DOHH2 (cell line): ENCODE data around the gene MB21D2.

Source experiments
- H3F3A ChIP-seq: fragments of 200-600 bp; sonication (generic), shearing (Covaris generic); 2 replicates; pipeline ENCODE4 v1.6.0; 2016; ENCODE audit warnings: antibody characterized with exemption, mild to moderate bottlenecking; ENCODE audit not compliant: control insufficient read depth, insufficient read depth
- H3K27ac ChIP-seq: fragments of 200-600 bp; sonication (generic); 2 replicates; pipeline ENCODE4 v1.5.1; 2014; ENCODE audit warnings: low read depth, mild to moderate bottlenecking, low read length, moderate library complexity
- H3K27me3 ChIP-seq: fragments of 200-600 bp; sonication (generic); 2 replicates; pipeline ENCODE4 v1.6.1; 2014; ENCODE audit warnings: mild to moderate bottlenecking, low read length, mixed read lengths; ENCODE audit not compliant: control insufficient read depth
- H3K36me3 ChIP-seq: fragments of 200-600 bp; sonication (generic); 2 replicates; pipeline ENCODE4 v1.6.1; 2014; ENCODE audit warnings: mild to moderate bottlenecking, low read length, moderate library complexity, mixed read lengths; ENCODE audit not compliant: control insufficient read depth
- H3K4me1 ChIP-seq: fragments of 200-600 bp; sonication (generic); 2 replicates; pipeline ENCODE4 v1.6.1; 2014; ENCODE audit warnings: mild to moderate bottlenecking, low read length, mixed read lengths; ENCODE audit not compliant: control insufficient read depth
- H3K4me2 ChIP-seq: fragments of 200-600 bp; sonication (generic); 2 replicates; pipeline ENCODE4 v1.6.0; 2014; ENCODE audit warnings: mild to moderate bottlenecking, low read length, moderate library complexity
- H3K4me3 ChIP-seq: fragments of 200-600 bp; sonication (generic); 2 replicates; pipeline ENCODE4 v1.5.1; 2014; ENCODE audit warnings: mild to moderate bottlenecking, low read length, mixed read lengths
- H3K79me2 ChIP-seq: fragments of 200-600 bp; sonication (generic); 2 replicates; pipeline ENCODE4 v1.6.1; 2014; ENCODE audit warnings: mild to moderate bottlenecking, low read length, mixed read lengths; ENCODE audit not compliant: control insufficient read depth
- H3K9me2 ChIP-seq: fragments of 200-600 bp; sonication (generic); replicated peaks from 2 replicates; pipeline ENCODE4 v1.6.1; 2014; ENCODE audit warnings: mild to moderate bottlenecking, low read length, mixed read lengths; ENCODE audit not compliant: control insufficient read depth
- H3K9me3 ChIP-seq: fragments of 200-600 bp; sonication (generic); 2 replicates; pipeline ENCODE4 v1.6.1; 2014; ENCODE audit warnings: antibody characterized with exemption, low read length, mixed read lengths; ENCODE audit not compliant: control insufficient read depth, insufficient read depth
- H4K20me1 ChIP-seq: fragments of 200-600 bp; sonication (generic); 2 replicates; pipeline ENCODE4 v1.6.0; 2014; ENCODE audit warnings: low read depth, mild to moderate bottlenecking, antibody characterized with exemption, low read length, moderate library complexity; ENCODE audit not compliant: control insufficient read depth, insufficient read depth
- EZH2phosphoT487 ChIP-seq: fragments of 200-600 bp; sonication (generic); IDR thresholded peaks from 2 replicates; pipeline ENCODE4 v1.6.1; 2017; ENCODE audit warnings: borderline replicate concordance, mild to moderate bottlenecking, antibody characterized with exemption, low read length, moderate library complexity, mixed read lengths
- TF ChIP-seq, protein P1 (sequence below): fragments of 200-600 bp; sonication (generic); IDR thresholded peaks from one replicate; pipeline ENCODE4 v1.5.1; 2014; ENCODE audit warnings: antibody characterized with exemption, mild to moderate bottlenecking, low read depth, low read length; ENCODE audit not compliant: poor library complexity, severe bottlenecking

The MB21D2 gene

DNA sequence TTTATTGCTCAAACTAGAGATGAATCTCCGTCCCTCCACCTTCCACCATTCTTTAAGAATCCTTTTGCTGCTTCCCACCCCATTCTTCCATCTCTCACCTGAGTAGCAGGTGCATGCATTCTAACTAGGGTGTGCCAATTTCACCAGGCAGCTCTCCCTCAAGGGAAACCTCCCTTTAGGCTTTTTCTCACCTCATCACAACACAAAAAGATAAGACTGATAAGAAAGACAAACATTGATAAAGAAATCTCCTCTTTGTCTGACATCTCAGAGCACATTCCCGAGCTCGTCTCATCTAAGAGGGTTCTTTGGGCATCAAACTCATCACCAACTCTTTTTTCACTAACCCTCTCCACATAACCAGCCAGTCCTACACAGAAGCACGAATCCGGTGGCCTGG lies 23.0 kb downstream of the MB21D2 start:
- TF ChIP-seq, protein P1, sequence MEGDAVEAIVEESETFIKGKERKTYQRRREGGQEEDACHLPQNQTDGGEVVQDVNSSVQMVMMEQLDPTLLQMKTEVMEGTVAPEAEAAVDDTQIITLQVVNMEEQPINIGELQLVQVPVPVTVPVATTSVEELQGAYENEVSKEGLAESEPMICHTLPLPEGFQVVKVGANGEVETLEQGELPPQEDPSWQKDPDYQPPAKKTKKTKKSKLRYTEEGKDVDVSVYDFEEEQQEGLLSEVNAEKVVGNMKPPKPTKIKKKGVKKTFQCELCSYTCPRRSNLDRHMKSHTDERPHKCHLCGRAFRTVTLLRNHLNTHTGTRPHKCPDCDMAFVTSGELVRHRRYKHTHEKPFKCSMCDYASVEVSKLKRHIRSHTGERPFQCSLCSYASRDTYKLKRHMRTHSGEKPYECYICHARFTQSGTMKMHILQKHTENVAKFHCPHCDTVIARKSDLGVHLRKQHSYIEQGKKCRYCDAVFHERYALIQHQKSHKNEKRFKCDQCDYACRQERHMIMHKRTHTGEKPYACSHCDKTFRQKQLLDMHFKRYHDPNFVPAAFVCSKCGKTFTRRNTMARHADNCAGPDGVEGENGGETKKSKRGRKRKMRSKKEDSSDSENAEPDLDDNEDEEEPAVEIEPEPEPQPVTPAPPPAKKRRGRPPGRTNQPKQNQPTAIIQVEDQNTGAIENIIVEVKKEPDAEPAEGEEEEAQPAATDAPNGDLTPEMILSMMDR, result no peak
- no peak for TF ChIP-seq EZH2phosphoT487
- Histone ChIP-seq H3K36me3 (no peaks in the 10 kb centered on the region), H3K27ac (no peak overlapping the region), H3K4me2 (no peak overlapping the region), H3K4me3 (no peak overlapping the region), H3K9me3 (no peaks in the 10 kb centered on the region), H3K79me2 (no peaks in the 10 kb centered on the region), H3K27me3 (no peaks in the 10 kb centered on the region), H4K20me1 (no peaks in the 10 kb centered on the region), H3K4me1 (no peaks in the 10 kb centered on the region), H3K9me2 (no peaks in the 10 kb centered on the region), H3F3A (no peaks in the 10 kb centered on the region)

DNA sequence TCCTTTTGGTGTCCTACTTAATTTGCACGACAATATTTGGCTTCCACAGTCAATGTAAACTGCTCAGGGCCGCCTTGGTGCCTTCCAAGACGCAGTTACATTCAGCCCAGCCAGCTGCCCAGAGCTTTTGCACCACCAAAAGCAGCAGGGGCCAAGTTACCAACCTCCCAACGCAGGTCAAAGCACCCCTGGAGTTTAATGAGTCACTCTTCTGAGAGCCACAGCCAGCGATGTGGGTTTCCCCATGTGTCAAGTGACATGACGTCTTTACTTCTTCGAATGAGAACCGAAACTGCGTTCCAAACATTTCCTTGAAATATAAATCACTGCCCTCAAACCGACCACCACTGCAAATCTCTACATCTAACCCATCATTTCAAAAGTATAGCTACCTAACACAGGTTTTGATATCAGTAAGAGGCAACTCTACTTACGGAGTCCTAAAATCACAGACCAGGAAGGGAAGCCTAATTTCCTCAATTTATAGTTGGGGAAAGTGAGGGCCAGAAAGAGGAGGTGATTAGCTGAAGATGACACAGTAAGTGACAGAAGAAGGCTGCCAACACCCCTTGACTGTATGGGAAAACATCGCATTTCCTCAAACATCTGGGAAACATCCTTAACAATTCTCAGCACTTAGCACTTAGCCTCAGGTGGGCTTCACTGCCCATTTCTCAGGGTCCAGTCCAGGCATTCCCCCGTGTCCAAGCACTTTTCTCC lies 24.5 kb downstream of the MB21D2 start:
- Histone ChIP-seq H3K79me2 (no peaks in the 10 kb centered on the region), H3K4me2 (no peak overlapping the region)

DNA sequence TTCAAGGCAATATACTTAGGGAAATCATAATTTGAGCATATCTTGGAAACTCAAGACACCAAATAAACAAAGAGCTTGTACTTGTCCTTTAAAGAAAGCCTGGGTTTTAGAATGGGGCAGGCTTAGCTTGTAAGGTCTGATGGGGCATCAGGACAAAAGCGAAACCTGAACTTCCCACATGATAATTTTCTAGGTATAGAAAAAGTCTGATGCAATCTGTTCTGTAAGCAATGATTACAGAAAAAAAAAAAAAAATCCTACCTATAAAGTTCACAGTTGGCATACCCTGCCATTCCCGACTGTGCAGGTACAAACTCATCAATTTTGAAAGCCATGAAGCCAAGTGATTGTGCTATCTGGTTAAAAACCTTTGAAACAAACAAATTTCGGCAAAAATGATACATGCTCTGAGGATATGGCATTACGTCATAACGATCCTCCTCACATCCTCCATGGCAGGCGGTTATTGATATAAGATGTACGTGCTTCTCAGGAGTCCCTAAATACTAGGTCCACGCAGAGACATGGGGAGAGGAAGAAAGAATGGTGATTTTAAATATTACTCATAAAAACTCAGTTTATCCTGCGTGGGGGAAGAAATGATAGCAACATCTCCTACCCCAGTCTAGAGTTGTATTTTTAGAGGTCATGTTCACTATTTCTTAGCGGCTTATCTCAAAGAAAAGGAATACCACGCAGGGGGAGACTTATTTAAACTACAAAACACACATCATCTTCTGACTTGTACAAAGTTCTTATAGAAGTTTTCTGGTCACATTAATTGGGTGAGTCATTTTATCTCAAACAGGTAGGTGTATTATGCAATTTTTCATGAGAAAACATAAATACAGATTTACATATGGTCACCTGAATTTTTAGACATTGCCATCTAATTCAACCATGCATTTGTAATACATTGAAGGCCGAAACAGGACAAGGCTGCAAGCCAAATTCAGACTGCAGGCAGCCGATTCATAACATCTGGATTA lies 27.0 kb downstream of the MB21D2 start:
- Histone ChIP-seq H3K9me2 (no peaks in the 10 kb centered on the region), H3F3A (no peaks in the 10 kb centered on the region), H3K9me3 (no peaks in the 10 kb centered on the region; the same call in 1 of the 2 replicates), H3K4me3 (no peak overlapping the region), H3K79me2 (no peaks in the 10 kb centered on the region), H3K4me2 (no peak overlapping the region), H3K4me1 (no peaks in the 10 kb centered on the region), H4K20me1 (no peaks in the 10 kb centered on the region), H3K27me3 (no peaks in the 10 kb centered on the region), H3K27ac (no peak overlapping the region), H3K36me3 (no peaks in the 10 kb centered on the region)
- TF ChIP-seq EZH2phosphoT487, result no peak
- TF ChIP-seq, protein P1, result no peak

More for the DNA sequence above, 24.5 kb downstream of the MB21D2 start:
- Histone ChIP-seq H4K20me1 (no peaks in the 10 kb centered on the region), H3K4me1 (no peaks in the 10 kb centered on the region), H3K27ac (no peak overlapping the region), H3K4me3 (no peak overlapping the region), H3K36me3 (no peaks in the 10 kb centered on the region), H3K27me3 (no peaks in the 10 kb centered on the region), H3F3A (no peaks in the 10 kb centered on the region), H3K9me3 (no peaks in the 10 kb centered on the region), H3K9me2 (no peaks in the 10 kb centered on the region)
- TF ChIP-seq EZH2phosphoT487, result no peak
- TF ChIP-seq, protein P1, result no peak
